Smooth muscle cell (in vitro differentiated cells): ENCODE measurements around the gene HTR3A. TPM values are rescaled to one million over a fixed set of nuclear protein-coding genes. Genes with fewer than 3 reads are reported as not detected.

ENCODE experiments used
- DNase-seq: peaks from one replicate; lab custom pipeline; 2025; ENCODE audit not compliant: unreplicated experiment; lab: John Stamatoyannopoulos, UW
- H2AFZ ChIP-seq: fragments of 200-600 bp; sonication (generic); 2 replicates; pipeline ENCODE4 v1.6.0; 2016; ENCODE audit warnings: antibody characterized with exemption, low read depth, mild to moderate bottlenecking
- H3F3A ChIP-seq: fragments of 200-600 bp; sonication (generic); 2 replicates; pipeline ENCODE4 v1.6.0; 2017; ENCODE audit warnings: antibody characterized with exemption, low read depth
- H3K27ac ChIP-seq: fragments of 200-600 bp; sonication (generic); 2 replicates; pipeline ENCODE4 v1.5.1; 2016; ENCODE audit warnings: low read depth, mild to moderate bottlenecking
- H3K27me3 ChIP-seq: fragments of 200-600 bp; sonication (generic); 2 replicates; pipeline ENCODE4 v1.6.1; 2016; ENCODE audit warnings: low read depth, mild to moderate bottlenecking
- H3K36me3 ChIP-seq: fragments of 200-600 bp; sonication (generic); 2 replicates; pipeline ENCODE4 v1.5.1; 2016; ENCODE audit warnings: low read depth
- H3K4me1 ChIP-seq: fragments of 200-600 bp; sonication (generic); 2 replicates; pipeline ENCODE4 v1.5.1; 2016; ENCODE audit warnings: low read depth
- H3K4me2 ChIP-seq: fragments of 200-600 bp; sonication (generic); 2 replicates; pipeline ENCODE4 v1.6.0; 2016; ENCODE audit warnings: mild to moderate bottlenecking
- H3K4me3 ChIP-seq: fragments of 200-600 bp; sonication (generic); 2 replicates; pipeline ENCODE4 v1.5.1; 2016; ENCODE audit warnings: mild to moderate bottlenecking
- H3K79me2 ChIP-seq: fragments of 200-600 bp; sonication (generic); 2 replicates; pipeline ENCODE4 v1.6.0; 2016; ENCODE audit warnings: low read depth, mild to moderate bottlenecking
- H3K9ac ChIP-seq: fragments of 200-600 bp; sonication (generic); 2 replicates; pipeline ENCODE4 v1.6.0; 2016; ENCODE audit warnings: low read depth
- H3K9me3 ChIP-seq: fragments of 200-600 bp; sonication (generic); replicated peaks from 2 replicates; pipeline ENCODE4 v1.5.1; 2016; ENCODE audit warnings: low read depth
- H4K20me1 ChIP-seq: fragments of 200-600 bp; sonication (generic); 2 replicates; pipeline ENCODE4 v1.6.0; 2016; ENCODE audit warnings: low read depth
- CTCF ChIP-seq: fragments of 200-600 bp; sonication (generic); IDR thresholded peaks from 2 replicates; pipeline ENCODE4 v1.5.1; 2017; ENCODE audit warnings: borderline replicate concordance, mild to moderate bottlenecking, antibody characterized with exemption; ENCODE audit not compliant: insufficient read depth, poor library complexity, severe bottlenecking
- WGBS: methylation state at CpG from one replicate; pipeline ENCODE4 v1.1.7; 2016; ENCODE audit warnings: low lambda C conversion rate; 5-methylcytosine and 5-hydroxymethylcytosine counted together
- polyA plus RNA-seq: library from polyadenylated mRNA; unstranded; fragments of >200 nt; fragmentation: Nextera tagmentation; extraction: Ambion mirVana; gene quantifications from 2 replicates; pipeline ENCODE4 v1.2.1, GENCODE V29; 2016
- total RNA-seq: library from RNA; depleted of rRNA; stranded (reverse); fragments of >200 nt; gene quantifications from 2 replicates; pipeline ENCODE4 v1.2.3, GENCODE V29; 2014

The HTR3A gene
- total and polyA plus RNA-seq, 2 experiments from 2014 or later, result not detected

GRCh38 chr11:113954235-113954634, 20.7 kb upstream of the HTR3A start:
- no peak overlapping the region for H2AFZ ChIP-seq
- H4K20me1 ChIP-seq, result no peaks in the 10 kb centered on the region
- DNase-seq, result no peak
- TF ChIP-seq CTCF, result no peak
- no peaks in the 10 kb centered on the region for H3F3A ChIP-seq
- H3K27me3 ChIP-seq, result peaks cover 43% of the 10 kb centered on the region
- H3K4me3 ChIP-seq, result no peak overlapping the region
- no peaks in the 10 kb centered on the region for H3K9me3 ChIP-seq
- H3K27ac ChIP-seq, result no peak overlapping the region
- H3K36me3 ChIP-seq, result no peaks in the 10 kb centered on the region
- no peak overlapping the region for H3K9ac ChIP-seq
- H3K4me1 ChIP-seq, result no peaks in the 10 kb centered on the region
- no peaks in the 10 kb centered on the region for H3K79me2 ChIP-seq
- H3K4me2 ChIP-seq, result no peak overlapping the region
- 67% methylated on average over 6 of the region's 6 CpGs for WGBS

GRCh38 chr11:113956986-113957385, 17.9 kb upstream of the HTR3A start:
- 81% methylated on average over 9 of the region's 9 CpGs for WGBS
- no peak for TF ChIP-seq CTCF
- Histone ChIP-seq H3K27ac (no peak overlapping the region), H3K9ac (no peak overlapping the region), H3K36me3 (no peaks in the 10 kb centered on the region), H3K4me1 (no peaks in the 10 kb centered on the region), H3K9me3 (no peaks in the 10 kb centered on the region), H3K4me2 (no peak overlapping the region), H4K20me1 (no peaks in the 10 kb centered on the region), H3K79me2 (no peaks in the 10 kb centered on the region), H3F3A (no peaks in the 10 kb centered on the region), H3K27me3 (peaks cover 55% of the 10 kb centered on the region), H3K4me3 (no peak overlapping the region), H2AFZ (no peak overlapping the region)
- no peak for DNase-seq

- H4K20me1 ChIP-seq, result no peaks in the 10 kb centered on the region
- no peak for TF ChIP-seq CTCF
- no peaks in the 10 kb centered on the region for H3K79me2 ChIP-seq
- no peaks in the 10 kb centered on the region for H3F3A ChIP-seq
- H3K36me3 ChIP-seq, result no peaks in the 10 kb centered on the region
- no peak overlapping the region for H3K4me3 ChIP-seq
- H3K9ac ChIP-seq, result no peak overlapping the region
- no peak for DNase-seq
- no peaks in the 10 kb centered on the region for H3K9me3 ChIP-seq
- no peak overlapping the region for H3K4me2 ChIP-seq
- 86% methylated on average over 9 of the region's 9 CpGs for WGBS
- no peak overlapping the region for H3K27ac ChIP-seq
- H3K4me1 ChIP-seq, result no peaks in the 10 kb centered on the region
- H2AFZ ChIP-seq, result no peak overlapping the region
- peaks cover 51% of the 10 kb centered on the region for H3K27me3 ChIP-seq
These were observed 14.1 kb upstream of the HTR3A start for GRCh38 chr11:113960702-113961330.

DNA sequence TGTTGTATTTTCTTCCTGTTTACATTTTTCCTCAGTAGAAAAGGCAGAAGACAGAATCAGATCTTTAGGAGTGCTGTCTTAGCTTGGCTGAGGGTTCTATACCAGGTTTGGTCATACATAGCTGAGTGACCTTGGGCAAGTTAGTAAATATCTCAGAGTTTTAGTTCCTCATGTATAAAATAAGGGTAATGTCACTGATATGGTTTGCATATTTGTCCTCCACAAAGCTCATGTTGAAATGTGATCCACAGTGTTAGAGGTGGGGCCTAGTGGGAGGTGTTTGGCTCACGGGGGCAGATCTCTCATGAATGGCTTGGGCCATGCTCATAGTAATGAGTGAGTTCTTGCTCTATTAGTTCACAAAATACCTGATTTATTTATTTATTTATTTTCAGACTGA, 7.5 kb upstream of the HTR3A start:
- no peak for DNase-seq
- H2AFZ ChIP-seq, result no peak overlapping the region
- no peaks in the 10 kb centered on the region for H3K4me1 ChIP-seq
- H3K27ac ChIP-seq, result no peak overlapping the region
- H3K36me3 ChIP-seq, result no peaks in the 10 kb centered on the region
- WGBS, result 70% methylated on average over 1 of the region's 1 CpG
- TF ChIP-seq CTCF, result no peak
- H4K20me1 ChIP-seq, result no peaks in the 10 kb centered on the region
- H3K4me2 ChIP-seq, result no peak overlapping the region
- peaks cover 37% of the 10 kb centered on the region for H3K27me3 ChIP-seq
- no peak overlapping the region for H3K9ac ChIP-seq
- H3F3A ChIP-seq, result no peaks in the 10 kb centered on the region
- H3K79me2 ChIP-seq, result no peaks in the 10 kb centered on the region
- H3K9me3 ChIP-seq, result no peaks in the 10 kb centered on the region
- no peak overlapping the region for H3K4me3 ChIP-seq
